Hematopoietic multipotent progenitor cell (in vitro differentiated cells): ENCODE measurements around the gene PSD4. TPM values are rescaled to one million over a fixed set of nuclear protein-coding genes. Genes with fewer than 3 reads are reported as not detected.

ENCODE experiments used
- DNase-seq, 3 donors: peaks; one replicate each; pipeline ENCODE4 v3.0.0-alpha.2; 2011 to 2015; ENCODE audit warnings: low read depth in 2 of 3, low spot score in 2 of 3
- total RNA-seq: library from RNA; depleted of rRNA; stranded (reverse); fragments of >200 nt; gene quantifications from one replicate; pipeline ENCODE4 v1.2.3, GENCODE V29; 2012

Gene PSD4
- total RNA-seq, 1 donor, result 68.7 TPM

GRCh38 chr2:113257516-113258264, 83.9 kb downstream of the PSD4 start:
- DNase-seq, result peak in 1 of 3 donors; percentile 47

- DNase-seq, result no peak
Measured at GRCh38 chr2:113258471-113259147, 84.8 kb downstream of the PSD4 start.

Other genes with a start within 250 kb of the PSD4 start
- gene IL36G, start 196.0 kb upstream of the PSD4 start, total RNA-seq, result not detected
- gene IL36A, start 168.5 kb upstream of the PSD4 start, total RNA-seq, result under 0.01 TPM
- not detected for gene IL36B, start 121.1 kb upstream of the PSD4 start, total RNA-seq
- gene IL36RN, start 114.8 kb upstream of the PSD4 start, total RNA-seq, result not detected
- gene IL1F10, start 106.0 kb upstream of the PSD4 start, total RNA-seq, result not detected
- gene IL1RN, start 46.4 kb upstream of the PSD4 start, total RNA-seq, result 0.54 TPM
- 1.3 TPM for gene PAX8, start 105.0 kb downstream of the PSD4 start, total RNA-seq